Aorta (tissue), 5 donors: ENCODE results near the gene LILRA6. TPM values are rescaled to one million over a fixed set of nuclear protein-coding genes. Genes with fewer than 3 reads are reported as not detected.
"Not testable (repeated sequence)": the region's sequence is repeated elsewhere in the genome, so short reads cannot be mapped to it uniquely, and the experiment has no call there.

ENCODE experiments used
- ATAC-seq: fragments of 200-7000 bp; cut with Tn5 transposase; one replicate; pipeline ENCODE4 v1.9.1; 2022; ENCODE audit warnings: moderate library complexity; ENCODE audit not compliant: low FRiP score
- DNase-seq, 2 donors: peaks; one replicate each; pipeline ENCODE4 v3.0.0-alpha.2; 2020
- H3K27ac ChIP-seq, 2 donors: one replicate each; pipeline ENCODE4 v1.5.1; 2013; ENCODE audit warnings: low read length in 2 of 2, mild to moderate bottlenecking in 2 of 2, moderate library complexity in 2 of 2, control low read depth in 1 of 2, inconsistent platforms in 1 of 2, low read depth in 1 of 2
- H3K27me3 ChIP-seq, 2 donors: one replicate each; pipeline ENCODE4 v1.6.1; 2013; ENCODE audit warnings: control low read depth in 1 of 2, low read length in 1 of 2, mild to moderate bottlenecking in 1 of 2, moderate library complexity in 1 of 2; ENCODE audit not compliant: insufficient read depth in 2 of 2, control insufficient read depth in 1 of 2
- H3K36me3 ChIP-seq, 2 donors: one replicate each; pipeline ENCODE4 v1.6.1; 2013; ENCODE audit warnings: control low read depth in 1 of 2, low read length in 1 of 2, mild to moderate bottlenecking in 1 of 2; ENCODE audit not compliant: insufficient read depth in 2 of 2, control insufficient read depth in 1 of 2
- H3K4me1 ChIP-seq, 2 donors: one replicate each; pipeline ENCODE4 v1.6.1; 2013; ENCODE audit warnings: low read length in 2 of 2, control low read depth in 1 of 2, mild to moderate bottlenecking in 1 of 2, moderate library complexity in 1 of 2; ENCODE audit not compliant: insufficient read depth in 2 of 2, control insufficient read depth in 1 of 2
- H3K4me3 ChIP-seq, 2 donors: one replicate each; pipeline ENCODE4 v1.5.1; 2013; ENCODE audit warnings: low read length in 2 of 2, control low read depth in 1 of 2, mild to moderate bottlenecking in 1 of 2
- H3K9me3 ChIP-seq: one replicate; pipeline ENCODE4 v1.6.1; 2013; ENCODE audit warnings: mild to moderate bottlenecking, low read length; ENCODE audit not compliant: control insufficient read depth
- WGBS, 2 donors: extraction: QIAGEN DNeasy Blood & Tissue Kit; methylation state at CpG; one replicate each; pipeline ENCODE4 v1.1.7; 2013; 5-methylcytosine and 5-hydroxymethylcytosine counted together
- intact Hi-C, 2 donors: fragments of 100-400 bp; cut with DNase I; formaldehyde crosslinking; loops; one replicate each; pipeline versions ENCODE4 v1.14.2 to v1.15.0; 2022
- polyA plus RNA-seq, 2 donors: library from polyadenylated mRNA; stranded (reverse); fragments of 200-250 nt; gene quantifications; one replicate each; pipeline ENCODE4 v1.2.3, GENCODE V29; 2013
- total RNA-seq, 2 donors: library from RNA; stranded (reverse); fragmentation: NEBNext Ultra II Directional; extraction: Animal tissue kit (Norgen Biotek cat#: 25700); gene quantifications; one replicate each; pipeline ENCODE4 v1.2.1, GENCODE V29; 2021
- donor health status: healthy with polysubstance abuse.
- donor health status: Bipolar disorder and iron deficiency.
- donor health status: DM: no; HTN: no; CAD: no.
- donor health status: DM: no; HTN: no; CAD: no.
- donor health status: DM: yes; HTN: yes; CAD: no.

The LILRA6 gene
- total and polyA plus RNA-seq, 4 donors: 0.43 to 14.8 (median 9.0) TPM

- H3K27me3 ChIP-seq, H3K9me3 ChIP-seq, H3K36me3 ChIP-seq, intact Hi-C loops, DNase-seq, H3K27ac ChIP-seq, H3K4me1 ChIP-seq, ATAC-seq, H3K4me3 ChIP-seq: not testable (repeated sequence)
- WGBS, 2 donors: 50 to 57% methylated on average over 5 of the region's 5 CpGs
Observed at GRCh38 chr19:54272181-54272580, 29.6 kb upstream of the LILRA6 start.

- peak in 1 of 2 donors; percentile 72 for DNase-seq
- H3K4me1 ChIP-seq, intact Hi-C loops, ATAC-seq, H3K9me3 ChIP-seq, H3K4me3 ChIP-seq, H3K27me3 ChIP-seq, H3K27ac ChIP-seq, H3K36me3 ChIP-seq: not testable (repeated sequence)
- WGBS, 2 donors: 36 to 56% methylated on average over 2 to 4 of the region's 4 CpGs
Observed at GRCh38 chr19:54271587-54271986, 29.0 kb upstream of the LILRA6 start.

- Histone ChIP-seq H3K4me3 (no peak overlapping the region), H3K27ac (no peak overlapping the region), H3K27me3 (peaks cover 0 to 2% of the 10 kb centered on the region in 2 donors), H3K36me3 (no peaks in the 10 kb centered on the region), H3K9me3 (no peaks in the 10 kb centered on the region), H3K4me1 (no peaks in the 10 kb centered on the region)
- ATAC-seq: peak; percentile 44
- DNase-seq: peak in 1 of 2 donors; percentile 82
- intact Hi-C loops: no loop called here
- WGBS, 2 donors: 79% methylated on average over 8 of the region's 8 CpGs
Observed at GRCh38 chr19:54271106-54271505, 28.5 kb upstream of the LILRA6 start.

- ATAC-seq: no peak
- 67 to 69% methylated on average over 2 of the region's 2 CpGs for WGBS, 2 donors
Observed at GRCh38 chr19:54268936-54269335, 26.3 kb upstream of the LILRA6 start.

GRCh38 chr19:54266133-54266532, 23.5 kb upstream of the LILRA6 start:
- intact Hi-C loops: no loop called here
- no peaks in the 10 kb centered on the region for H3K9me3 ChIP-seq
- no peak overlapping the region for H3K27ac ChIP-seq
- H3K4me1 ChIP-seq: no peaks in the 10 kb centered on the region
- peak; percentile 83 to 87 for DNase-seq
- H3K27me3 ChIP-seq: peaks cover 0 to 2% of the 10 kb centered on the region in 2 donors
- no peak for ATAC-seq
- H3K4me3 ChIP-seq: no peak overlapping the region
- 4% methylated on average over 6 of the region's 6 CpGs for WGBS, 2 donors
- no peaks in the 10 kb centered on the region for H3K36me3 ChIP-seq

More at GRCh38 chr19:54268936-54269335, 26.3 kb upstream of the LILRA6 start:
- DNase-seq: no peak
- intact Hi-C loops: no loop called here
- no peak overlapping the region for H3K27ac ChIP-seq
- H3K4me3 ChIP-seq: no peak overlapping the region
- H3K36me3 ChIP-seq: no peaks in the 10 kb centered on the region
- H3K4me1 ChIP-seq: no peaks in the 10 kb centered on the region
- H3K27me3 ChIP-seq: peaks cover 0 to 2% of the 10 kb centered on the region in 2 donors
- no peaks in the 10 kb centered on the region for H3K9me3 ChIP-seq

- no peaks in the 10 kb centered on the region for H3K36me3 ChIP-seq
- WGBS, 2 donors: 75 to 89% methylated on average over 2 of the region's 2 CpGs
- DNase-seq: no peak
- no peak overlapping the region for H3K27ac ChIP-seq
- no peaks in the 10 kb centered on the region for H3K9me3 ChIP-seq
- H3K27me3 ChIP-seq: no peaks in the 10 kb centered on the region
- ATAC-seq: no peak
- intact Hi-C loops: no loop called here
- no peak overlapping the region for H3K4me3 ChIP-seq
- no peaks in the 10 kb centered on the region for H3K4me1 ChIP-seq
Observed at GRCh38 chr19:54262470-54262869, 19.9 kb upstream of the LILRA6 start.

GRCh38 chr19:54262066-54262465, 19.5 kb upstream of the LILRA6 start:
- WGBS, 2 donors: 78 to 80% methylated on average over 11 of the region's 11 CpGs
- no peaks in the 10 kb centered on the region for H3K9me3 ChIP-seq
- H3K27ac ChIP-seq: no peak overlapping the region
- no peaks in the 10 kb centered on the region for H3K36me3 ChIP-seq
- ATAC-seq (no peak), DNase-seq (peak in 1 of 2 donors; percentile 34)
- H3K4me1 ChIP-seq: no peaks in the 10 kb centered on the region
- intact Hi-C loops: no loop called here
- no peak overlapping the region for H3K4me3 ChIP-seq
- H3K27me3 ChIP-seq: no peaks in the 10 kb centered on the region

- H3K27ac ChIP-seq: no peak within 1 kb of the TSS
- H3K4me3 ChIP-seq: no peak within 1 kb of the TSS
- no peaks in the 10 kb centered on the region for H3K9me3 ChIP-seq
- H3K27me3 ChIP-seq: no peaks in the 10 kb centered on the region
- ATAC-seq (peak; percentile 40), DNase-seq (peak in 1 of 2 donors; percentile 61)
- 66 to 68% methylated on average over 9 of the region's 9 CpGs for WGBS, 2 donors
- H3K4me1 ChIP-seq: no peaks in the 10 kb centered on the region
- H3K36me3 ChIP-seq: no peaks in the 10 kb centered on the region
- intact Hi-C loops: no loop called here
Observed at GRCh38 chr19:54257116-54257480, 14.5 kb upstream of the LILRA6 start, which contains the start of gene LILRB5. Gene LILRB5 (minus strand): TSS chr19:54257273. CDS start chr19:54257193, 80 bp downstream.

GRCh38 chr19:54256250-54257115, 13.9 kb upstream of the LILRA6 start:
- Histone ChIP-seq H3K36me3 (no peaks in the 10 kb centered on the region), H3K27ac (no peak overlapping the region), H3K27me3 (no peaks in the 10 kb centered on the region), H3K4me3 (no peak overlapping the region), H3K9me3 (no peaks in the 10 kb centered on the region), H3K4me1 (no peaks in the 10 kb centered on the region)
- ATAC-seq (no peak), DNase-seq (peak in 1 of 2 donors; percentile 26)
- 63 to 64% methylated on average over 19 of the region's 19 CpGs for whole genome bisulfite sequencing, 2 donors
- intact Hi-C loops: no loop called here
